Effector memory CD8-positive, alpha-beta T cell (primary cell): ENCODE data around the gene PAXX.

ENCODE experiments used
- ATAC-seq: fragments of 150-1000 bp; cut with Tn5 transposase; replicated peaks from 2 replicates; pipeline ENCODE4 v1.10.0; 2021; ENCODE audit warnings: mild to moderate bottlenecking, moderate library complexity
- DNase-seq, 3 experiments: peaks; one replicate each; pipeline ENCODE4 v3.0.0; 2021
- H3K27ac Mint-ChIP-seq, 2 donors: one replicate each; pipeline ENCODE4 v1.8.0; 2022; ENCODE audit warnings: mild to moderate bottlenecking in 2 of 2, mixed read lengths in 2 of 2, moderate library complexity in 2 of 2
- H3K27me3 Mint-ChIP-seq, 2 donors: one replicate each; pipeline ENCODE4 v1.8.0; 2022; ENCODE audit warnings: mixed read lengths in 2 of 2
- H3K36me3 Mint-ChIP-seq: one replicate; pipeline ENCODE4 v1.8.0; 2022; ENCODE audit warnings: mild to moderate bottlenecking, moderate library complexity, mixed read lengths; ENCODE audit not compliant: insufficient read depth
- H3K4me1 Mint-ChIP-seq, 2 donors: one replicate each; pipeline ENCODE4 v1.8.0; 2022; ENCODE audit warnings: low read depth in 2 of 2, mixed read lengths in 2 of 2
- H3K4me3 Mint-ChIP-seq, 2 donors: one replicate each; pipeline ENCODE4 v1.8.0; 2022; ENCODE audit warnings: mild to moderate bottlenecking in 2 of 2, mixed read lengths in 2 of 2, moderate library complexity in 2 of 2
- H3K9me3 Mint-ChIP-seq, 2 donors: one replicate each; pipeline ENCODE4 v1.8.0; 2022; ENCODE audit warnings: mixed read lengths in 2 of 2

Gene PAXX

GRCh38 chr9:136957901-136958300, 34.3 kb upstream of the PAXX start:
- peaks cover 5% of the 10 kb centered on the region for H3K36me3 Mint-ChIP-seq
- peak overlapping the region in 1 of 2 donors; percentile 93 for H3K27ac Mint-ChIP-seq
- peaks cover 4 to 8% of the 10 kb centered on the region in 2 donors for H3K9me3 Mint-ChIP-seq
- H3K4me3 Mint-ChIP-seq, result peak overlapping the region in 1 of 2 donors; percentile 79
- H3K27me3 Mint-ChIP-seq, result no peaks in the 10 kb centered on the region
- no peak for ATAC-seq
- no peak for DNase-seq
- peaks cover 44 to 52% of the 10 kb centered on the region in 2 donors for H3K4me1 Mint-ChIP-seq

- H3K9me3 Mint-ChIP-seq, result peaks cover 4 to 8% of the 10 kb centered on the region in 2 donors
- H3K4me3 Mint-ChIP-seq, result peak overlapping the region in 1 of 2 donors; percentile 79
- no peak for DNase-seq
- H3K36me3 Mint-ChIP-seq, result peaks cover 5% of the 10 kb centered on the region
- H3K27me3 Mint-ChIP-seq, result no peaks in the 10 kb centered on the region
- peak overlapping the region; percentile 81 to 93 for H3K27ac Mint-ChIP-seq
- no peak for ATAC-seq
- peaks cover 49 to 58% of the 10 kb centered on the region in 2 donors for H3K4me1 Mint-ChIP-seq
Observed at GRCh38 chr9:136958473-136958872, 33.7 kb upstream of the PAXX start.

- H3K27ac Mint-ChIP-seq, result peak overlapping the region; percentile 81 to 93
Observed at GRCh38 chr9:136958898-136959850, 33.0 kb upstream of the PAXX start.

GRCh38 chr9:136960212-136960937, 31.8 kb upstream of the PAXX start:
- Mint-ChIP-seq H3K27me3 (no peaks in the 10 kb centered on the region), H3K9me3 (peaks cover 4 to 8% of the 10 kb centered on the region in 2 donors), H3K4me1 (peaks cover 45 to 61% of the 10 kb centered on the region in 2 donors), H3K36me3 (peaks cover 6% of the 10 kb centered on the region), H3K27ac (peak overlapping the region; percentile 81 to 93), H3K4me3 (peak overlapping the region; percentile 75 to 79)
- peak; percentile 91 for ATAC-seq
- DNase-seq, result peak; percentile 56 to 60 (median 58)

More at GRCh38 chr9:136958898-136959850, 33.0 kb upstream of the PAXX start:
- peaks cover 4 to 8% of the 10 kb centered on the region in 2 donors for H3K9me3 Mint-ChIP-seq
- ATAC-seq (no peak), DNase-seq (no peak)
- no peaks in the 10 kb centered on the region for H3K27me3 Mint-ChIP-seq
- H3K4me1 Mint-ChIP-seq, result peaks cover 49 to 60% of the 10 kb centered on the region in 2 donors
- peaks cover 5% of the 10 kb centered on the region for H3K36me3 Mint-ChIP-seq
- peak overlapping the region; percentile 75 to 79 for H3K4me3 Mint-ChIP-seq

GRCh38 chr9:136960938-136961275, 31.3 kb upstream of the PAXX start:
- peaks cover 11% of the 10 kb centered on the region for H3K36me3 Mint-ChIP-seq
- H3K27me3 Mint-ChIP-seq, result no peaks in the 10 kb centered on the region
- DNase-seq, result no peak
- H3K27ac Mint-ChIP-seq, result peak overlapping the region; percentile 81 to 93
- peaks cover 4 to 8% of the 10 kb centered on the region in 2 donors for H3K9me3 Mint-ChIP-seq
- no peak for ATAC-seq
- peaks cover 50 to 65% of the 10 kb centered on the region in 2 donors for H3K4me1 Mint-ChIP-seq
- H3K4me3 Mint-ChIP-seq, result peak overlapping the region; percentile 75 to 79

- Mint-ChIP-seq H3K27ac (peak overlapping the region; percentile 81 to 93), H3K4me3 (peak overlapping the region; percentile 75 to 79), H3K9me3 (peaks cover 4 to 6% of the 10 kb centered on the region in 2 donors), H3K27me3 (no peaks in the 10 kb centered on the region), H3K36me3 (peaks cover 15% of the 10 kb centered on the region), H3K4me1 (peaks cover 51 to 67% of the 10 kb centered on the region in 2 donors)
- DNase-seq, result no peak
- no peak for ATAC-seq
Observed at GRCh38 chr9:136961279-136962065, 30.8 kb upstream of the PAXX start.

- ATAC-seq (no peak), DNase-seq (no peak)
- Mint-ChIP-seq H3K27me3 (no peaks in the 10 kb centered on the region), H3K9me3 (no peaks in the 10 kb centered on the region), H3K36me3 (peaks cover 19% of the 10 kb centered on the region), H3K4me3 (peak overlapping the region; percentile 10 to 56), H3K4me1 (peaks cover 49 to 64% of the 10 kb centered on the region in 2 donors), H3K27ac (peak overlapping the region in 1 of 2 donors; percentile 82)
Observed at GRCh38 chr9:136962163-136962562, 30.1 kb upstream of the PAXX start.

GRCh38 chr9:136962701-136963248, 29.4 kb upstream of the PAXX start:
- Mint-ChIP-seq H3K9me3 (no peaks in the 10 kb centered on the region), H3K4me1 (peaks cover 48 to 63% of the 10 kb centered on the region in 2 donors), H3K4me3 (peak overlapping the region; percentile 25 to 56), H3K36me3 (peaks cover 21% of the 10 kb centered on the region), H3K27me3 (no peaks in the 10 kb centered on the region), H3K27ac (peak overlapping the region; percentile 69 to 82)
- DNase-seq (no peak), ATAC-seq (no peak)

- ATAC-seq (no peak), DNase-seq (no peak)
- Mint-ChIP-seq H3K4me3 (peak overlapping the region; percentile 25 to 56), H3K4me1 (peaks cover 48 to 58% of the 10 kb centered on the region in 2 donors), H3K36me3 (peaks cover 21% of the 10 kb centered on the region), H3K9me3 (no peaks in the 10 kb centered on the region), H3K27ac (peak overlapping the region; percentile 69 to 82), H3K27me3 (no peaks in the 10 kb centered on the region)
Observed at GRCh38 chr9:136963341-136963740, 28.9 kb upstream of the PAXX start.

- Mint-ChIP-seq H3K4me1 (peaks cover 48 to 55% of the 10 kb centered on the region in 2 donors), H3K4me3 (peak overlapping the region in 1 of 2 donors; percentile 56), H3K27ac (peak overlapping the region; percentile 69 to 82), H3K27me3 (no peaks in the 10 kb centered on the region), H3K36me3 (peaks cover 21% of the 10 kb centered on the region), H3K9me3 (no peaks in the 10 kb centered on the region)
- DNase-seq, result no peak
- no peak for ATAC-seq
Observed at GRCh38 chr9:136963751-136964150, 28.5 kb upstream of the PAXX start.

GRCh38 chr9:136964171-136964689, 28.0 kb upstream of the PAXX start:
- Mint-ChIP-seq H3K4me3 (peak overlapping the region; percentile 45 to 65), H3K27me3 (no peaks in the 10 kb centered on the region), H3K4me1 (peaks cover 45 to 50% of the 10 kb centered on the region in 2 donors), H3K27ac (peak overlapping the region; percentile 35 to 78), H3K9me3 (no peaks in the 10 kb centered on the region), H3K36me3 (peaks cover 21% of the 10 kb centered on the region)
- ATAC-seq (no peak), DNase-seq (no peak)

- no peaks in the 10 kb centered on the region for H3K9me3 Mint-ChIP-seq
- peak overlapping the region; percentile 84 to 85 for H3K4me3 Mint-ChIP-seq
Observed at GRCh38 chr9:136964833-136965422, 27.3 kb upstream of the PAXX start.

More at GRCh38 chr9:136964833-136965422, 27.3 kb upstream of the PAXX start:
- Mint-ChIP-seq H3K27ac (peak overlapping the region; percentile 35 to 94), H3K36me3 (peaks cover 21% of the 10 kb centered on the region), H3K27me3 (no peaks in the 10 kb centered on the region), H3K4me1 (peaks cover 43 to 50% of the 10 kb centered on the region in 2 donors)
- ATAC-seq (no peak), DNase-seq (no peak)
